ENCODE measurements around the gene SH3BP4. TPM values are rescaled to one million over a fixed set of nuclear protein-coding genes. Genes with fewer than 3 reads are reported as not detected.
A peak's percentile ranks its signal among the peaks of the same experiment; 100 is the strongest.

The SH3BP4 gene
- total RNA-seq, 4 donors from 2014 or later: 7.5 to 24.9 (median 19.5) TPM

- Histone ChIP-seq H3K4me1 (no peaks in the 10 kb centered on the region), H3K27ac (no peak overlapping the region), H3K9me3 (no peaks in the 10 kb centered on the region), H3K4me3 (no peak overlapping the region), H3K27me3 (no peaks in the 10 kb centered on the region), H3K36me3 (no peaks in the 10 kb centered on the region)
- 91 to 100% methylated on average over 1 to 7 of the region's 7 CpGs for WGBS, 2 donors (ENCODE audit: low coverage in 1 of 2)
- no peak for TF ChIP-seq POLR2A (IDR thresholded peaks at IDR 0.05)
- intact Hi-C loops (cut with DNase I; ENCODE audit: low total_unique reads): no loop called here
- in situ Hi-C loops (cut with MboI; ENCODE audit: low pct_ligation_motif_present in 1 of 4, low pct_unique_long_range_greater_than_20kb in 1 of 4, low sequenced_read_pairs in 3 of 4): no loop called here
- DNase-seq: no peak
These were observed 11.3 kb upstream of the SH3BP4 start for GRCh38 chr2:234940527-234940926.

GRCh38 chr2:234945339-234945873 is 6.4 kb upstream of the SH3BP4 start:
- H3K4me3 ChIP-seq: no peak overlapping the region
- H3K9me3 ChIP-seq: no peaks in the 10 kb centered on the region
- TF ChIP-seq EP300 (IDR thresholded peaks at IDR 0.05; ENCODE audit: low read depth): no peak
- no peak for TF ChIP-seq CTCF (IDR thresholded peaks at IDR 0.05)
- TF ChIP-seq POLR2AphosphoS5 (IDR thresholded peaks at IDR 0.05): no peak
- TF ChIP-seq POLR2A (IDR thresholded peaks at IDR 0.05): no peak
- WGBS, 2 donors (ENCODE audit: low coverage in 1 of 2): 86 to 90% methylated on average over 8 to 14 of the region's 14 CpGs
- in situ Hi-C loops (cut with MboI; ENCODE audit: low pct_ligation_motif_present in 1 of 4, low pct_unique_long_range_greater_than_20kb in 1 of 4, low sequenced_read_pairs in 3 of 4): no loop called here
- peaks cover 0 to 6% (median 2%) of the 10 kb centered on the region in 4 donors for H3K4me1 ChIP-seq
- no peak overlapping the region for H3K27ac ChIP-seq
- no peak for DNase-seq
- peaks cover 1% of the 10 kb centered on the region for H3K27me3 ChIP-seq
- no peaks in the 10 kb centered on the region for H3K36me3 ChIP-seq
- intact Hi-C loops (cut with DNase I; ENCODE audit: low total_unique reads): no loop called here

- peaks cover 15% of the 10 kb centered on the region for H3K27me3 ChIP-seq
- DNase-seq: no peak
- H3K4me3 ChIP-seq: no peak overlapping the region
- WGBS, 2 donors (ENCODE audit: low coverage in 1 of 2): 68 to 97% methylated on average over 3 of the region's 3 CpGs
- in situ Hi-C loops (cut with MboI; ENCODE audit: low pct_ligation_motif_present in 1 of 4, low pct_unique_long_range_greater_than_20kb in 1 of 4, low sequenced_read_pairs in 3 of 4) (no loop called here), intact Hi-C loops (cut with DNase I; ENCODE audit: low total_unique reads) (no loop called here)
- H3K27ac ChIP-seq: no peak overlapping the region
- no peaks in the 10 kb centered on the region for H3K36me3 ChIP-seq
- peaks cover 0 to 19% (median 13%) of the 10 kb centered on the region in 4 donors for H3K4me1 ChIP-seq
- TF ChIP-seq POLR2A (IDR thresholded peaks at IDR 0.05): no peak
- TF ChIP-seq POLR2AphosphoS5 (IDR thresholded peaks at IDR 0.05): no peak
- no peak for TF ChIP-seq EP300 (IDR thresholded peaks at IDR 0.05; ENCODE audit: low read depth)
- no peak for TF ChIP-seq CTCF (IDR thresholded peaks at IDR 0.05)
- no peaks in the 10 kb centered on the region for H3K9me3 ChIP-seq
These were observed 4.3 kb upstream of the SH3BP4 start for GRCh38 chr2:234947556-234947955.

- H3K27ac ChIP-seq: peak overlapping the region in 3 of 4 donors; percentile 87 to 91 (median 88)
- H3K9me3 ChIP-seq: no peaks in the 10 kb centered on the region
- intact Hi-C loops (cut with DNase I; ENCODE audit: low total_unique reads): no loop called here
- in situ Hi-C loops (cut with MboI; ENCODE audit: low pct_ligation_motif_present in 1 of 4, low pct_unique_long_range_greater_than_20kb in 1 of 4, low sequenced_read_pairs in 3 of 4): no loop called here
- WGBS, 2 donors (ENCODE audit: low coverage in 1 of 2): 63 to 66% methylated on average over 5 to 6 of the region's 6 CpGs
- H3K27me3 ChIP-seq: peaks cover 15% of the 10 kb centered on the region
- peaks cover 3 to 41% (median 32%) of the 10 kb centered on the region in 4 donors for H3K4me1 ChIP-seq
- TF ChIP-seq POLR2A (IDR thresholded peaks at IDR 0.05): no peak
- no peak for TF ChIP-seq POLR2AphosphoS5 (IDR thresholded peaks at IDR 0.05)
- TF ChIP-seq CTCF (IDR thresholded peaks at IDR 0.05): no peak
- no peak overlapping the region for H3K4me3 ChIP-seq
- no peak for DNase-seq
- no peaks in the 10 kb centered on the region for H3K36me3 ChIP-seq
These were observed 1.9 kb upstream of the SH3BP4 start for GRCh38 chr2:234949762-234950434.

- in situ Hi-C loops (cut with MboI; ENCODE audit: low pct_ligation_motif_present in 1 of 4, low pct_unique_long_range_greater_than_20kb in 1 of 4, low sequenced_read_pairs in 3 of 4) (no loop called here), intact Hi-C loops (cut with DNase I; ENCODE audit: low total_unique reads) (no loop called here)
- WGBS, 2 donors (ENCODE audit: low coverage in 1 of 2): 80 to 82% methylated on average over 7 of the region's 7 CpGs
- H3K9me3 ChIP-seq: no peaks in the 10 kb centered on the region
- peak overlapping the region in 3 of 4 donors; percentile 87 to 91 (median 88) for H3K27ac ChIP-seq
- no peak for DNase-seq
- H3K4me1 ChIP-seq: peaks cover 3 to 45% (median 35%) of the 10 kb centered on the region in 4 donors
- peaks cover 15% of the 10 kb centered on the region for H3K27me3 ChIP-seq
- no peaks in the 10 kb centered on the region for H3K36me3 ChIP-seq
- peak overlapping the region in 1 of 4 donors; percentile 95 for H3K4me3 ChIP-seq
- TF ChIP-seq CTCF (IDR thresholded peaks at IDR 0.05) (no peak), POLR2A (IDR thresholded peaks at IDR 0.05) (no peak), POLR2AphosphoS5 (IDR thresholded peaks at IDR 0.05) (no peak), EP300 (IDR thresholded peaks at IDR 0.05; ENCODE audit: low read depth) (no peak)
These were observed 1.4 kb upstream of the SH3BP4 start for GRCh38 chr2:234950435-234950729.

All from transverse colon (tissue), 4 donors.